ENCODE measurements around the gene CLDND1.

CLDND1 gene

DNA sequence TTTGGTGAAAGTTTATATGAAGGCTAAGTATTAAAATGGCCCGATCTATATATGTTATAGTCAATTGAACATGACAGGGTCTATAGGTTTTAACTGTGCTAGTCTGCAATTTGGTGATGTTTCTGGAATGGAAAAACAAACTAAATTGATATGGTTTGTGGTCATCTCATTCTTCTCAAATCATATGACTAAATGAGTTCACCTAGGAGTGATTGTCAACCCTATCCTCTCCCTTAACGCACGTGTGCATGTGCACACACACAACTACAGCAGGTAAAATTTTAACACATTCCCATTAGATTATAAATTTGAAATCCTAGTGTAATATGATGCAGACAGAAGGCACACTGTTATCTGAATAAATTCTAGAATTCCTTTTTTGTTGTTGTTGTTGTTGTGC, 9.0 kb downstream of the CLDND1 start:
- DNase-seq (ENCODE audit: low spot score) = no peak

DNA sequence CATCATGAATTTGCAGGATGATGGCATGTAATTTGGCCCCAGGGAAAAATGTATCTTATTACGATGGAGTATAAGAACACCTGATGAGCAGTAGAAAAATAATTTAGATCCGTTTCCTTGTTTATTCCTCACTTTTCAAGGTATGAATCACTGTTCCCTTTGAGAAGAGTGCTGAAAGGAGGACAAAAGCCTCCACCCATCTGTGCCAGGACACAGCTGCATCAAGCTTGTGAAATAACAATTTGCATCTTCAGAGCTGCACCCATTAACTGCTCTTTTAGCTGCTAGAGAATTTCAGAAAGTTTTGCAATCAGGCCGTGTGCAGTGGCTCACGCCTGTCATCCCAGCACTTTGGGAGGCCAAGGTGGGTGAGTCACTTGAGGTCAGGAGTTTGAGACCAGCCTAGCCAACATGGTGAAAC, 9.6 kb downstream of the CLDND1 start:
- DNase-seq (ENCODE audit: low spot score) = no peak

DNA sequence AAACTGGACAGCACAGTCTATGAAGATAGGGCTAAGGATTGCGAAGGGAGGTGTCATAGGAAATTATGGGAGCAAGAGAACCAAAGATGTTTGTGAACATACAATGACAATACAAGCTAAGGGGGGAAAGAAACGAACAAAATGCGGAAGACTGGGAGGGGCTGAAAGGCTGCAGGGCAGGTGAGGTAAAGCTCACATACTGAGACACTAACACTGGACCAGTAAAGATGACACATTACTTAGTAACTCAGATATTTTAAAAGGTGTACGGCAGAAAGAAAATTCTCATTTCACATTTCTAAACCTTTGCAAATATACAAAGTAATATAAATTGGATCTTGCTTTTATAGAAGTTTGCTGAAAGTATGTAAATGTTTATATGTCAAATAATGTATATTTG, 10.1 kb downstream of the CLDND1 start:
- DNase-seq (ENCODE audit: low spot score) = no peak

DNA sequence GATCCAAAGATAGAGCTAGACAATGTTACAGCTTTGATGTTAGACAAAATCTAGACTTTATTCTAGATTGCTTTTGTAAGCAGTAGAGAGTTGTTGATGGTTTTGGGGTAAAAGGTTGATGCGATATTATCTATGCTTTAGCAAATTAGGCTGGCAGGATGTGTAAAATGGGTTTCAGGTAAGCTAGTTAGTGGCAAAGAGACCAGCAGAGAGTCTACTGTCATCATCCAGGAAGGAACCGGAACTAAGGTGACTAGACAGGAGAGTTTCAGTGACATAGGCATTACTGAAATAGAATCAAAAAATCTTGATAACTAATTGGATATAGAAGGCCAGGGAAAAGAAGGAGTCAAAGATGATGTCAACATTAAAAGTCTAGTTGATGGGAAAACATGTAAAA, 14.1 kb downstream of the CLDND1 start:
- DNase-seq (ENCODE audit: low spot score) = no peak

DNA sequence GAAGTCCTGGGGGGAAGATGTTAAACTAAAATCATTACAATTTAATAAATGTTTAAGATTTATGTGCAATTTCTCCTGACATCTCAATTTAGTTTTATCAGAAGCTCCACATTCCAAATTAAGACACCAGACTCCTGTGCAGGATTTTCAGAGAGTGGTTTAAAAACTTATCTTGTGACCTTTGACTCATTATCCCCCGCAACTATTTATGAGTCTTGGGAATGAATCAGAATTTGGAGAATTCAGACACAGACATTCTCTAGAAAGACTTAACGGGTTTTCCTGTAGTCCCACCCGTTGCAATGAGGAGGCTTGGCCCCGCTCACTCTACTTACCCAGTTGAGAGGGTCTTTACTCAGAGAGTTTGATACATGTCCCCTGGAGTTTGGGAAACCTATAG, 18.2 kb downstream of the CLDND1 start:
- no peak for DNase-seq (ENCODE audit: low spot score)

DNA sequence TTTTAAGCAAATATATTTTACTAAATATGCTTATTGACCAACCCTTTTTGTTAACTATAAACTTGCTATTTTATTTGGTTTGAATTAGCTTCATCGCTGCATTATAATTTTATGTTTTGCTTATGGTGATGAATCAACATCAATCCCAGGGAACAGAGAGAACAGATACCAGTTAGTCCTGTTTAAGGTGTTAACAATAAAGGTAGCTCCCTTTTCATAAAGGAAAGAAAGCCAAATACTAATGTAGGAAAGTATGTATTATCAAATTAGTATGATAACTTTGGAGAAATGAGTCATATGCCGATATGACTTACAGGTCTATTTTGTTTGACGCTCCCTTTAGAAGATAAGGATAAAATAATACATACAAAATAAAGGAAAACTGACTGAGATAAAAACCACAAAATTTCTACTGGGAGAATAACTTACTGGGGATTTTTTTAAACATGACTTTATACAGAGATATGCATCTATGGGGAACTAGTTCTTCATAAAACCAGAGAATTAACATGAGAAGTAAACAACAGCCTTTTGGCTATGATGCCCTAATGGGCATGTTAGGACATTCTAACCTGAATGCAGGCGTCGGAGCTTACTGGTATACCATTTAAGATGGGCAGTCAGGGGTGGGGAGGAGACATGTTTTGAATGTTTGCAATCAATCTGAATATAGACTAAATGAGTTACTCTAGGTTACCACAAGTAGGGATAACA, 20.7 kb downstream of the CLDND1 start:
- no peak for DNase-seq (ENCODE audit: low spot score)

DNA sequence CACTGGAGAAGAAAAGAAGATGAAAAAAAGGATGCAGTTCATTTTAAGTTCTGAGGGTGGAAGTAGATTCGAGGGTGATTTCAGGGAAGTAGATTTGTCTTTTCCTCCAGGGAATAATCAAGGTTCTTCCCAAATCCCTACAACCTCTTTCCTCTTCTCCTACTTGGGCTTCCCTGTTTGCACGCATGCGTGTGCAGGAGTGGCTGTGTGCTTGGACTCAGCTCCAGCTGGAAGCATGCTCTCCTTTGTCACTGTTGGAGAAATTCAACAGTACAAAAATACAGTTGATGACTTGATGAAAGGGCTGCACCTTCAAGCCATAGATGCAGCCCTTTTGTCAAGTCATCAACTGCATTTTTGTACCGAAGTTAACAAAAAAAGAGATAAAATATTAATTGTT, 21.4 kb downstream of the CLDND1 start:
- no peak for DNase-seq (ENCODE audit: low spot score)

DNA sequence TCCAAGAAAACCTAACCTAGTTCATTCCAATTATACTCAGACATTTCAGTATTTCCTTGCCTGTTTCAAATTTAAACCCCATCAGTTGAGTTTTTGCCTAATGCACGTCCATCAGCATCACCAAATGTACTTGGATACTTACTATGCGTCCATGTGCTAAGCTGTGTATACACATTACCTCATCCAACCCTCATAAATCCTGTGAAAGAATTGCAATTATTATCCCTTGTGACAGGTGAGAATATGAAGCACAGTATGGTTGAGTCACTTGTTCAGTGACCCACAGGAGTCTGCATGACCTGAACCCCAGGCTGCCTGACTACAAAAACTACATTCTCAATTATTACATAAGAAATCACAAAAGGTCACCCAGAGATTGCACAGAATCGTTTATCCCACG, 22.7 kb downstream of the CLDND1 start:
- no peak for DNase-seq (ENCODE audit: low spot score)

DNA sequence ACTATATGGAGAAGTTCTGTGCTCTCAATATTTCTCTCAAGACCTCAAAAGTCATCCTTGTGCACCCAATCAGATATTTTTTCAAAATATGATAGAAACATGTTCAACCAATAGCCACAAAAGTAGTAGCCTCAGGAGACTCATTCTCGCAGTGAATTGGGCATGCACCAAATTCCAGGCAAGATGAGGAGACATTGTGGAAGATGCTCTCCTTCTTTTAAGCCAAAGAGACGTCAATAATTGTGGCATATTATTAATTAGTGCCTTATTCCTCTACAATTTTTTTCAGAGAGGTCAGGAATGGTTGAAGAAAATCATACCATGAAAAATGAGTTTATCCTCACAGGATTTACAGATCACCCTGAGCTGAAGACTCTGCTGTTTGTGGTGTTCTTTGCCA, 25.3 kb downstream of the CLDND1 start, which contains the start of gene OR5K2:
Gene OR5K2, plus strand, starts transcription at position 301 of the 400 bp plus-strand sequence. Its CDS starts 0 bp downstream, at position 301.
- no peak for DNase-seq (ENCODE audit: low spot score)

DNA sequence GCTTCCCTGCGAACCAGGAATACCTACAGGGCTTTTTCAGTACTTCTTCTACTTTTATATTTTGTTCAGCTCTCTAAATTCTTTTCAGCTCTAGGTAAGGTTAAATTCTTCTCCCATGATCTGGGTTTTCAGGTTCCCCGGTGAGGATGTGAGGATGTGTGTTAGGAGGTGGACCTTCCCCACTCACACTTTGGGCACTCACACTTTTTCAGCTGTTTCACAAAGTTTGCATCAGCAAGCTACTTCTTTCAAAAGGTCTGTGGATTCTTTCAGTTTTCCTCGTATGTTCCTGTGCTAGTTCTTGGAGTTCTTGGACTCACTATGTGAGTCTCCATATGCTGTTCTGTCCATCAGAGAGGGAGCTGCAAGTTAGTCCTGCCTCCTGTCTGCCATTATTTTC, 39.1 kb downstream of the CLDND1 start:
- no peak for DNase-seq (ENCODE audit: low spot score)

DNA sequence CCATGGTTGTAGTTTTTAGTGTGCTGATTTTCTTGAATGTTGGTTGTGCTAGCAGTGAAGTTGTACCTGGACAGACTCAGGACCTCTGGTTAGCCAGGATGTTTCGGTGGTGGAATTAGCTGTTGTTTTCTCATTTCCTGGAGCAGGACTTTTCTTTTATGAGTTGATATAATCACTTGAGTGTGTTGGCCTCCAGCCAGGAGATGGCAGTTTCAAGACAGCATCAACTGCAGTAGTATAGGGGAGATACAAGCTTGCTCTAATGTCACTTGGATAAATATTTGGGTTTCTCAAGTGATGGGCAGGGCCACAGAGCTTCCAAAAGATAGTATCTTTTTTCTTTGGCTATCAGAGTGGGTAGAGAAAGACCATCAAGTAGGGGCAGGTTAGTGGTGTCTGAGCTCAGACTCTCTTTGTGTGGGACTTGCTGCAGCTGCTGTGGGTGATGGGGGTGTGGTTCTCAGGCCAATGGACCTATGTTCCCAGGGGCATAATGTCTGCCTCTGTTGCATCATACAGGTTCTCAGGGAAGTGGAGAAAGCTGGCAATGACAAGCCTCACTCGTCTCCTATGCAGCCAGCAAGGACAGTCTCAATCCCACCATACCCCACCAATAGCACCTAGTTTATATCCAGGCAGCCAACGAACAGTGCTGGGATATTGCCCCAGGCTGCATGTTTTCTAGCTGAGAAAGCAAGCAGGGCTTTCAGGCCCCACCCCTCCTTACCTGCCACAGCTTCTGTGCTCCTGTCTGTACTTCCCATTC, 39.8 kb downstream of the CLDND1 start:
- DNase-seq (ENCODE audit: low spot score) = no peak
